HepG2 (cell line): ENCODE measurements around the gene NR2F6. TPM values are rescaled to one million over a fixed set of nuclear protein-coding genes. Genes with fewer than 3 reads are reported as not detected.

Experiments used
- AHDC1 ChIP-seq: sonication (generic); formaldehyde crosslinking; IDR thresholded peaks from 2 replicates; pipeline ENCODE4 v1.5.1; 2020; ENCODE audit warnings: mild to moderate bottlenecking, missing genetic modification reagents, borderline replicate concordance
- ARID4A ChIP-seq: sonication (generic); formaldehyde crosslinking; IDR thresholded peaks from 2 replicates; pipeline ENCODE4 v1.5.0; 2020; ENCODE audit warnings: mild to moderate bottlenecking, missing genetic modification reagents, borderline replicate concordance
- DR1 ChIP-seq: sonication (generic); formaldehyde crosslinking; IDR thresholded peaks from 2 replicates; pipeline ENCODE4 v1.8.0; 2021; ENCODE audit warnings: mild to moderate bottlenecking, missing genetic modification reagents, inconsistent platforms
- HDAC2 ChIP-seq: sonication (generic); formaldehyde crosslinking; IDR thresholded peaks from 2 replicates; pipeline ENCODE4 v1.4.0; 2020; ENCODE audit warnings: missing genetic modification reagents
- KLF12 ChIP-seq: sonication (generic); formaldehyde crosslinking; IDR thresholded peaks from 2 replicates; pipeline ENCODE4 v1.4.0; 2020; ENCODE audit warnings: missing genetic modification reagents, borderline replicate concordance
- NR2C2 ChIP-seq: sonication (generic); formaldehyde crosslinking; IDR thresholded peaks from 2 replicates; pipeline ENCODE4 v1.4.0; 2020; ENCODE audit warnings: missing genetic modification reagents, mild to moderate bottlenecking, moderate library complexity, borderline replicate concordance
- SRSF9 ChIP-seq: fragments of 200-400 bp; formaldehyde crosslinking; IDR thresholded peaks from 2 replicates; pipeline ENCODE4 v1.6.1; 2018; ENCODE audit warnings: borderline replicate concordance, mild to moderate bottlenecking, low read depth, low read length; ENCODE audit not compliant: insufficient read depth, poor library complexity, severe bottlenecking
- TFAP4 ChIP-seq: sonication (generic); IDR thresholded peaks from 2 replicates; pipeline ENCODE4 v1.6.1; 2016; ENCODE audit warnings: low read depth, borderline replicate concordance
- ZBTB43 ChIP-seq: sonication (generic); formaldehyde crosslinking; conservative IDR thresholded peaks from 2 replicates; pipeline ENCODE4 v1.4.0; 2020; ENCODE audit warnings: missing genetic modification reagents
- ZNF777 ChIP-seq: sonication (generic); formaldehyde crosslinking; IDR thresholded peaks from 2 replicates; pipeline ENCODE4 v1.4.0; 2020; ENCODE audit warnings: missing genetic modification reagents
- polyA plus RNA-seq, 8 experiments: library from polyadenylated mRNA; depleted of rRNA in 3 of 8; stranded (reverse) in 7 of 8; unstranded in 1 of 8; fragments of >200 nt; fragmentation: Illumina TruSeq in 4 of 8; extraction: Trizol in 4 of 8; gene quantifications; 2 replicates each; pipeline versions ENCODE4 v1.2.1 to v1.2.3, GENCODE V29; 2011 to 2016; ENCODE audit warnings: low read depth in 4 of 8, missing spikeins in 1 of 8, mixed read lengths in 1 of 8; ENCODE audit not compliant: insufficient read depth in 1 of 8
- total RNA-seq, 5 experiments: library from RNA; depleted of rRNA; stranded (reverse); fragments of >200 nt; fragmentation: Illumina TruSeq; extraction: Trizol; gene quantifications; 2 replicates each; pipeline ENCODE4 v1.2.3, GENCODE V29; 2016; ENCODE audit warnings: low read depth in 1 of 5
- TF ChIP-seq, protein P1 (sequence below): sonication (generic); formaldehyde crosslinking; IDR thresholded peaks from 2 replicates; pipeline ENCODE4 v1.9.0; 2022; ENCODE audit warnings: low read depth, missing genetic modification reagents
- TF ChIP-seq, protein P2 (sequence below): IDR thresholded peaks from 2 replicates; pipeline ENCODE4 v1.6.1; 2016; ENCODE audit warnings: control low read depth

The NR2F6 gene
- total and polyA plus RNA-seq, 2 of the 13 experiments (the other 11 are each of a cell fraction or from before 2014, with no cell fraction given) = 30.9 to 72.4 TPM

- peak; percentile 67; the same call in 1 of the 2 replicates for TF ChIP-seq TFAP4
- peak; percentile 45; the same call in 1 of the 2 replicates for TF ChIP-seq AHDC1 (CRISPR knock-in tag)
- no peak for TF ChIP-seq ZBTB43 (CRISPR knock-in tag)
- no peak for TF ChIP-seq DR1 (CRISPR knock-in tag)
- TF ChIP-seq HDAC2 (CRISPR knock-in tag) = peak; percentile 53; the same call in 1 of the 2 replicates
- no peak for TF ChIP-seq KLF12
- no peak for TF ChIP-seq SRSF9
- TF ChIP-seq ZNF777 (CRISPR knock-in tag) = no peak
- TF ChIP-seq, protein P1, sequence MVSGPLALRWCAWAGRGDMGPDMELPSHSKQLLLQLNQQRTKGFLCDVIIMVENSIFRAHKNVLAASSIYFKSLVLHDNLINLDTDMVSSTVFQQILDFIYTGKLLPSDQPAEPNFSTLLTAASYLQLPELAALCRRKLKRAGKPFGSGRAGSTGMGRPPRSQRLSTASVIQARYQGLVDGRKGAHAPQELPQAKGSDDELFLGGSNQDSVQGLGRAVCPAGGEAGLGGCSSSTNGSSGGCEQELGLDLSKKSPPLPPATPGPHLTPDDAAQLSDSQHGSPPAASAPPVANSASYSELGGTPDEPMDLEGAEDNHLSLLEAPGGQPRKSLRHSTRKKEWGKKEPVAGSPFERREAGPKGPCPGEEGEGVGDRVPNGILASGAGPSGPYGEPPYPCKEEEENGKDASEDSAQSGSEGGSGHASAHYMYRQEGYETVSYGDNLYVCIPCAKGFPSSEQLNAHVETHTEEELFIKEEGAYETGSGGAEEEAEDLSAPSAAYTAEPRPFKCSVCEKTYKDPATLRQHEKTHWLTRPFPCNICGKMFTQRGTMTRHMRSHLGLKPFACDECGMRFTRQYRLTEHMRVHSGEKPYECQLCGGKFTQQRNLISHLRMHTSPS = peak; percentile 14
- peak; percentile 42; the same call in 1 of the 2 replicates for TF ChIP-seq ARID4A (CRISPR knock-in tag)
- peak; percentile 94 for TF ChIP-seq NR2C2 (CRISPR knock-in tag)
- TF ChIP-seq, protein P2, sequence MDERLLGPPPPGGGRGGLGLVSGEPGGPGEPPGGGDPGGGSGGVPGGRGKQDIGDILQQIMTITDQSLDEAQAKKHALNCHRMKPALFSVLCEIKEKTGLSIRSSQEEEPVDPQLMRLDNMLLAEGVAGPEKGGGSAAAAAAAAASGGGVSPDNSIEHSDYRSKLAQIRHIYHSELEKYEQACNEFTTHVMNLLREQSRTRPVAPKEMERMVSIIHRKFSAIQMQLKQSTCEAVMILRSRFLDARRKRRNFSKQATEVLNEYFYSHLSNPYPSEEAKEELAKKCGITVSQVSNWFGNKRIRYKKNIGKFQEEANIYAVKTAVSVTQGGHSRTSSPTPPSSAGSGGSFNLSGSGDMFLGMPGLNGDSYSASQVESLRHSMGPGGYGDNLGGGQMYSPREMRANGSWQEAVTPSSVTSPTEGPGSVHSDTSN = no peak
Observed at GRCh38 chr19:17240062-17240752, 5.5 kb downstream of the NR2F6 start (continued).
